ENCODE measurements around the gene MYBPC1. TPM values are rescaled to one million over a fixed set of nuclear protein-coding genes. Genes with fewer than 3 reads are reported as not detected.

The MYBPC1 gene
- total and polyA plus RNA-seq, 2 experiments from 2014 or later, result 0.18 TPM; not detected in 1

- Mint-ChIP-seq H3K4me1 (peaks cover 16% of the 10 kb centered on the region; the same call in 2 of the 3 replicates), H3K9me3 (no peaks in the 10 kb centered on the region), H3K4me3 (peak overlapping the region; percentile 65), H3K27me3 (ENCODE audit: insufficient read depth, low read depth, poor library complexity) (peaks cover 5% of the 10 kb centered on the region), H3K27ac (no peak overlapping the region), H3K36me3 (ENCODE audit: low read depth) (no peaks in the 10 kb centered on the region)
- peak; percentile 99 for ATAC-seq
- peak; percentile 94 for DNase-seq (ENCODE audit: low spot score)
- TF ChIP-seq JUNB (IDR thresholded peaks at IDR 0.05; ENCODE audit: unreplicated experiment) (no peak), POLR2AphosphoS5 (IDR thresholded peaks at IDR 0.05; ENCODE audit: low read depth) (peak; percentile 35; the same call in 1 of the 2 replicates), ZNF462 (CRISPR knock-in tag; IDR thresholded peaks at IDR 0.05) (0 out of 2 replicates have a peak, but pooled peaks have one; percentile 18), STAT1 (IDR thresholded peaks at IDR 0.05; ENCODE audit: unreplicated experiment) (no peak)
- TF ChIP-seq, protein P1, sequence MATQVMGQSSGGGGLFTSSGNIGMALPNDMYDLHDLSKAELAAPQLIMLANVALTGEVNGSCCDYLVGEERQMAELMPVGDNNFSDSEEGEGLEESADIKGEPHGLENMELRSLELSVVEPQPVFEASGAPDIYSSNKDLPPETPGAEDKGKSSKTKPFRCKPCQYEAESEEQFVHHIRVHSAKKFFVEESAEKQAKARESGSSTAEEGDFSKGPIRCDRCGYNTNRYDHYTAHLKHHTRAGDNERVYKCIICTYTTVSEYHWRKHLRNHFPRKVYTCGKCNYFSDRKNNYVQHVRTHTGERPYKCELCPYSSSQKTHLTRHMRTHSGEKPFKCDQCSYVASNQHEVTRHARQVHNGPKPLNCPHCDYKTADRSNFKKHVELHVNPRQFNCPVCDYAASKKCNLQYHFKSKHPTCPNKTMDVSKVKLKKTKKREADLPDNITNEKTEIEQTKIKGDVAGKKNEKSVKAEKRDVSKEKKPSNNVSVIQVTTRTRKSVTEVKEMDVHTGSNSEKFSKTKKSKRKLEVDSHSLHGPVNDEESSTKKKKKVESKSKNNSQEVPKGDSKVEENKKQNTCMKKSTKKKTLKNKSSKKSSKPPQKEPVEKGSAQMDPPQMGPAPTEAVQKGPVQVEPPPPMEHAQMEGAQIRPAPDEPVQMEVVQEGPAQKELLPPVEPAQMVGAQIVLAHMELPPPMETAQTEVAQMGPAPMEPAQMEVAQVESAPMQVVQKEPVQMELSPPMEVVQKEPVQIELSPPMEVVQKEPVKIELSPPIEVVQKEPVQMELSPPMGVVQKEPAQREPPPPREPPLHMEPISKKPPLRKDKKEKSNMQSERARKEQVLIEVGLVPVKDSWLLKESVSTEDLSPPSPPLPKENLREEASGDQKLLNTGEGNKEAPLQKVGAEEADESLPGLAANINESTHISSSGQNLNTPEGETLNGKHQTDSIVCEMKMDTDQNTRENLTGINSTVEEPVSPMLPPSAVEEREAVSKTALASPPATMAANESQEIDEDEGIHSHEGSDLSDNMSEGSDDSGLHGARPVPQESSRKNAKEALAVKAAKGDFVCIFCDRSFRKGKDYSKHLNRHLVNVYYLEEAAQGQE (IDR thresholded peaks at IDR 0.05; ENCODE audit: unreplicated experiment), result no peak
- Histone ChIP-seq H3K4me3 (peak overlapping the region; percentile 51), H3K4me2 (peak overlapping the region; percentile 80), H3F3A (replicated peaks; ENCODE audit: low read depth) (no peaks in the 10 kb centered on the region), H3K36me3 (ENCODE audit: insufficient read depth) (no peaks in the 10 kb centered on the region), H2AFZ (peak overlapping the region; percentile 67), H3K9me2 (ENCODE audit: insufficient read depth) (no peaks in the 10 kb centered on the region), H3K27ac (ENCODE audit: low read depth) (no peak overlapping the region), H3K27me3 (ENCODE audit: insufficient read depth) (peaks cover 23% of the 10 kb centered on the region), H4K20me1 (replicated peaks; ENCODE audit: insufficient read depth) (no peaks in the 10 kb centered on the region), H3K79me2 (replicated peaks; ENCODE audit: insufficient read depth) (no peaks in the 10 kb centered on the region), H3K4me1 (ENCODE audit: insufficient read depth) (0 out of 2 replicates have a peak, but pooled peaks cover 6% of the 10 kb centered on the region)
These were observed 47.6 kb downstream of the MYBPC1 start for GRCh38 chr12:101642115-101643067.

Measured in GM23338 (cell line).